PFSK-1 (cell line): ENCODE data around the gene YWHAB.

Source experiments
- FOXP2 ChIP-seq: optimal IDR thresholded peaks from 2 replicates; pipeline ENCODE3; 2011; ENCODE audit warnings: borderline replicate concordance, control low read depth, inconsistent platforms; ENCODE audit not compliant: insufficient read depth; ENCODE audit errors: extremely low read length, extremely low read depth
- POLR2AphosphoS5 ChIP-seq: IDR thresholded peaks from 2 replicates; pipeline ENCODE4 v1.6.1; 2012; ENCODE audit warnings: low read depth, mild to moderate bottlenecking, control low read depth, low read length, moderate library complexity
- REST ChIP-seq, 2 experiments: IDR thresholded peaks; 2 replicates each; pipeline versions ENCODE4 v1.6.1 to v1.8.0; 2011 to 2012; ENCODE audit warnings: low read depth in 2 of 2, low read length in 2 of 2, control low read depth in 1 of 2, inconsistent platforms in 1 of 2, mild to moderate bottlenecking in 1 of 2, moderate library complexity in 1 of 2; ENCODE audit not compliant: insufficient read depth in 1 of 2
- SIN3A ChIP-seq: IDR thresholded peaks from 2 replicates; pipeline ENCODE4 v1.6.1; 2012; ENCODE audit warnings: mild to moderate bottlenecking, low read length, moderate library complexity, borderline replicate concordance; ENCODE audit not compliant: insufficient read depth
- TAF1 ChIP-seq: IDR thresholded peaks from 2 replicates; pipeline ENCODE4 v1.6.1; 2012; ENCODE audit warnings: low read length, control low read depth, borderline replicate concordance; ENCODE audit not compliant: insufficient read depth

The YWHAB gene

GRCh38 chr20:44904377-44904776 lies 18.9 kb downstream of the YWHAB start:
- TF ChIP-seq TAF1, result no peak
- no peak for TF ChIP-seq FOXP2
- TF ChIP-seq POLR2AphosphoS5, result no peak
- no peak for TF ChIP-seq REST (IDR thresholded peaks at IDR 0.05; ENCODE audit: insufficient read depth in 1 of 2, low read depth in 2 of 2, low read length in 2 of 2)
- no peak for TF ChIP-seq SIN3A

- TF ChIP-seq FOXP2 (no peak), TAF1 (no peak), REST (IDR thresholded peaks at IDR 0.05; ENCODE audit: insufficient read depth in 1 of 2, low read depth in 2 of 2, low read length in 2 of 2) (no peak)
Measured at GRCh38 chr20:44908987-44909871, 23.7 kb downstream of the YWHAB start.

GRCh38 chr20:44909872-44910689 lies 24.6 kb downstream of the YWHAB start, which contains the start of gene PABPC1L:
Gene PABPC1L (plus strand): TSS chr20:44910060. CDS start chr20:44910144, 84 bp downstream.
- TF ChIP-seq SIN3A, result no peak
- peak; percentile 60; the same call in 1 of the 2 replicates for TF ChIP-seq POLR2AphosphoS5

- TF ChIP-seq FOXP2 (no peak), POLR2AphosphoS5 (no peak), TAF1 (no peak), REST (IDR thresholded peaks at IDR 0.05; ENCODE audit: insufficient read depth in 1 of 2, low read depth in 2 of 2, low read length in 2 of 2) (no peak), SIN3A (no peak)
Measured at GRCh38 chr20:44910690-44911262, 25.3 kb downstream of the YWHAB start.

- TF ChIP-seq SIN3A (no peak), POLR2AphosphoS5 (no peak), FOXP2 (no peak), TAF1 (no peak), REST (IDR thresholded peaks at IDR 0.05; ENCODE audit: insufficient read depth in 1 of 2, low read depth in 2 of 2, low read length in 2 of 2) (no peak)
Measured at GRCh38 chr20:44911264-44911921, 25.9 kb downstream of the YWHAB start.
